Measurements from ENCODE around the gene CD63. TPM values are rescaled to one million over a fixed set of nuclear protein-coding genes. Genes with fewer than 3 reads are reported as not detected.

The CD63 gene
- total and polyA plus RNA-seq, 9 of the 15 experiments (the other 6 are each of a cell fraction or from before 2014, with no cell fraction given), result 313 to 735 (median 433) TPM

DNA sequence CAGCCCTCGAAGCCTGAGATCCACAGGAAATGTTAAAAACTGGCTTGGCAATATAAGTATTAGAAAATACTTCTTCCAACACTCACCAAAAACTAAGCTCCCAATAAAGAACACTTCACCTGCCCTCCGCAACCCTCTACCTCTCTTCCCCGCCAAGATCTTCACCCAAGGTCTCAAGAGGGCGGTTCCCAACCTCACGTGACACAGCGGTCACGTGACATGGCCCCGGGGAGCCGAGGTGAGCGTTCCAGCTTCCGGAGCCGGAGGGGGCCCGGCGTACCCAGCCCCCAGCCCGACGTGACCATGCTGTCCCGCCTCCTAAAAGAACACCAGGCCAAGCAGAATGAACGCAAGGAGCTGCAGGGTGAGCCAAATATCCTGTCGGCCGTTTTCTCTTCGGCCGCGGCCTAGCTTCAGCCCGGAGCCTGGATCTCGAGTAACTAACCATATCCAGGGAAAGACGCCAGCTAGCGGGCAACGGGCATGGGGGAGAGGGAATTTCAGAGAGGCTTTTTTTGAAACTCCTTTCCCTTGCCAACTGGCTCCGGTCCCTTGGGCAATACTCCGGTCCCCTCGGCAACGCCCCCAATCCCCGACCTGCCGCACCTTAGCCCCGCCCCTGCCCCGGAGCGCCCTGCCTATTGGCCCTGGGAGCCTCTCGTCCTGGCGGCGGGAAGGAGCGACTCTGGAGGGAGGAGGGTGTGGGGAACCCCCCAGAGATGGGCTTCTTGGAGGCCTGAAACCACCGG lies 12.8 kb downstream of the CD63 start, which contains the start of gene BLOC1S1 (continued):
- TF ChIP-seq, protein P1, sequence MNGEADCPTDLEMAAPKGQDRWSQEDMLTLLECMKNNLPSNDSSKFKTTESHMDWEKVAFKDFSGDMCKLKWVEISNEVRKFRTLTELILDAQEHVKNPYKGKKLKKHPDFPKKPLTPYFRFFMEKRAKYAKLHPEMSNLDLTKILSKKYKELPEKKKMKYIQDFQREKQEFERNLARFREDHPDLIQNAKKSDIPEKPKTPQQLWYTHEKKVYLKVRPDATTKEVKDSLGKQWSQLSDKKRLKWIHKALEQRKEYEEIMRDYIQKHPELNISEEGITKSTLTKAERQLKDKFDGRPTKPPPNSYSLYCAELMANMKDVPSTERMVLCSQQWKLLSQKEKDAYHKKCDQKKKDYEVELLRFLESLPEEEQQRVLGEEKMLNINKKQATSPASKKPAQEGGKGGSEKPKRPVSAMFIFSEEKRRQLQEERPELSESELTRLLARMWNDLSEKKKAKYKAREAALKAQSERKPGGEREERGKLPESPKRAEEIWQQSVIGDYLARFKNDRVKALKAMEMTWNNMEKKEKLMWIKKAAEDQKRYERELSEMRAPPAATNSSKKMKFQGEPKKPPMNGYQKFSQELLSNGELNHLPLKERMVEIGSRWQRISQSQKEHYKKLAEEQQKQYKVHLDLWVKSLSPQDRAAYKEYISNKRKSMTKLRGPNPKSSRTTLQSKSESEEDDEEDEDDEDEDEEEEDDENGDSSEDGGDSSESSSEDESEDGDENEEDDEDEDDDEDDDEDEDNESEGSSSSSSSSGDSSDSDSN (IDR thresholded peaks at IDR 0.05; ENCODE audit: borderline replicate concordance in 1 of 2, low read depth in 2 of 2, low read length in 2 of 2), result peak; percentile 85 to 94
- TF ChIP-seq LCOR (CRISPR knock-in tag; IDR thresholded peaks at IDR 0.05) (peak; percentile 77; the same call in 1 of the 2 replicates), SMC3 (conservative IDR thresholded peaks at IDR 0.05; ENCODE audit: insufficient read depth, low read depth, low read length) (no peak), ZC3H4 (CRISPR knock-in tag; IDR thresholded peaks at IDR 0.05; ENCODE audit: borderline replicate concordance) (no peak), HDAC6 (IDR thresholded peaks at IDR 0.05; ENCODE audit: low read depth, low read length) (no peak), MCM2 (IDR thresholded peaks at IDR 0.05; ENCODE audit: low read depth) (no peak), MCM5 (IDR thresholded peaks at IDR 0.05; ENCODE audit: low read depth) (no peak), ATF1 (CRISPR knock-in tag; IDR thresholded peaks at IDR 0.05) (no peak), ATF1 (tag; IDR thresholded peaks at IDR 0.05) (peak; percentile 76), TCF3 (CRISPR knock-in tag; IDR thresholded peaks at IDR 0.05) (no peak), CSDE1 (IDR thresholded peaks at IDR 0.05) (no peak), NEUROD1 (IDR thresholded peaks at IDR 0.05; ENCODE audit: borderline replicate concordance, low read depth, low read length, partially characterized antibody) (peak; percentile 36), ZNF668 (CRISPR knock-in tag; IDR thresholded peaks at IDR 0.05) (no peak), CHD2 (IDR thresholded peaks at IDR 0.05; ENCODE audit: low read depth, low read length) (no peak)
- TF ChIP-seq, protein P2, sequence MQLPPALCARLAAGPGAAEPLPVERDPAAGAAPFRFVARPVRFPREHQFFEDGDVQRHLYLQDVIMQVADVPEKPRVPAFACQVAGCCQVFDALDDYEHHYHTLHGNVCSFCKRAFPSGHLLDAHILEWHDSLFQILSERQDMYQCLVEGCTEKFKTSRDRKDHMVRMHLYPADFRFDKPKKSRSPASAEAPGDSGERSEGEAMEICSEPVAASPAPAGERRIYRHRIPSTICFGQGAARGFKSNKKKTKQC (CRISPR knock-in tag; IDR thresholded peaks at IDR 0.05), result peak; percentile 81
- TF ChIP-seq, protein P3, sequence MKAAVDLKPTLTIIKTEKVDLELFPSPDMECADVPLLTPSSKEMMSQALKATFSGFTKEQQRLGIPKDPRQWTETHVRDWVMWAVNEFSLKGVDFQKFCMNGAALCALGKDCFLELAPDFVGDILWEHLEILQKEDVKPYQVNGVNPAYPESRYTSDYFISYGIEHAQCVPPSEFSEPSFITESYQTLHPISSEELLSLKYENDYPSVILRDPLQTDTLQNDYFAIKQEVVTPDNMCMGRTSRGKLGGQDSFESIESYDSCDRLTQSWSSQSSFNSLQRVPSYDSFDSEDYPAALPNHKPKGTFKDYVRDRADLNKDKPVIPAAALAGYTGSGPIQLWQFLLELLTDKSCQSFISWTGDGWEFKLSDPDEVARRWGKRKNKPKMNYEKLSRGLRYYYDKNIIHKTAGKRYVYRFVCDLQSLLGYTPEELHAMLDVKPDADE (conservative IDR thresholded peaks at IDR 0.05; ENCODE audit: control insufficient read depth, low read depth, low read length), result peak; percentile 95
- TF ChIP-seq, protein P4, sequence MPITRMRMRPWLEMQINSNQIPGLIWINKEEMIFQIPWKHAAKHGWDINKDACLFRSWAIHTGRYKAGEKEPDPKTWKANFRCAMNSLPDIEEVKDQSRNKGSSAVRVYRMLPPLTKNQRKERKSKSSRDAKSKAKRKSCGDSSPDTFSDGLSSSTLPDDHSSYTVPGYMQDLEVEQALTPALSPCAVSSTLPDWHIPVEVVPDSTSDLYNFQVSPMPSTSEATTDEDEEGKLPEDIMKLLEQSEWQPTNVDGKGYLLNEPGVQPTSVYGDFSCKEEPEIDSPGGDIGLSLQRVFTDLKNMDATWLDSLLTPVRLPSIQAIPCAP (CRISPR knock-in tag; IDR thresholded peaks at IDR 0.05; ENCODE audit: borderline replicate concordance), result no peak
- TF ChIP-seq, protein P5, sequence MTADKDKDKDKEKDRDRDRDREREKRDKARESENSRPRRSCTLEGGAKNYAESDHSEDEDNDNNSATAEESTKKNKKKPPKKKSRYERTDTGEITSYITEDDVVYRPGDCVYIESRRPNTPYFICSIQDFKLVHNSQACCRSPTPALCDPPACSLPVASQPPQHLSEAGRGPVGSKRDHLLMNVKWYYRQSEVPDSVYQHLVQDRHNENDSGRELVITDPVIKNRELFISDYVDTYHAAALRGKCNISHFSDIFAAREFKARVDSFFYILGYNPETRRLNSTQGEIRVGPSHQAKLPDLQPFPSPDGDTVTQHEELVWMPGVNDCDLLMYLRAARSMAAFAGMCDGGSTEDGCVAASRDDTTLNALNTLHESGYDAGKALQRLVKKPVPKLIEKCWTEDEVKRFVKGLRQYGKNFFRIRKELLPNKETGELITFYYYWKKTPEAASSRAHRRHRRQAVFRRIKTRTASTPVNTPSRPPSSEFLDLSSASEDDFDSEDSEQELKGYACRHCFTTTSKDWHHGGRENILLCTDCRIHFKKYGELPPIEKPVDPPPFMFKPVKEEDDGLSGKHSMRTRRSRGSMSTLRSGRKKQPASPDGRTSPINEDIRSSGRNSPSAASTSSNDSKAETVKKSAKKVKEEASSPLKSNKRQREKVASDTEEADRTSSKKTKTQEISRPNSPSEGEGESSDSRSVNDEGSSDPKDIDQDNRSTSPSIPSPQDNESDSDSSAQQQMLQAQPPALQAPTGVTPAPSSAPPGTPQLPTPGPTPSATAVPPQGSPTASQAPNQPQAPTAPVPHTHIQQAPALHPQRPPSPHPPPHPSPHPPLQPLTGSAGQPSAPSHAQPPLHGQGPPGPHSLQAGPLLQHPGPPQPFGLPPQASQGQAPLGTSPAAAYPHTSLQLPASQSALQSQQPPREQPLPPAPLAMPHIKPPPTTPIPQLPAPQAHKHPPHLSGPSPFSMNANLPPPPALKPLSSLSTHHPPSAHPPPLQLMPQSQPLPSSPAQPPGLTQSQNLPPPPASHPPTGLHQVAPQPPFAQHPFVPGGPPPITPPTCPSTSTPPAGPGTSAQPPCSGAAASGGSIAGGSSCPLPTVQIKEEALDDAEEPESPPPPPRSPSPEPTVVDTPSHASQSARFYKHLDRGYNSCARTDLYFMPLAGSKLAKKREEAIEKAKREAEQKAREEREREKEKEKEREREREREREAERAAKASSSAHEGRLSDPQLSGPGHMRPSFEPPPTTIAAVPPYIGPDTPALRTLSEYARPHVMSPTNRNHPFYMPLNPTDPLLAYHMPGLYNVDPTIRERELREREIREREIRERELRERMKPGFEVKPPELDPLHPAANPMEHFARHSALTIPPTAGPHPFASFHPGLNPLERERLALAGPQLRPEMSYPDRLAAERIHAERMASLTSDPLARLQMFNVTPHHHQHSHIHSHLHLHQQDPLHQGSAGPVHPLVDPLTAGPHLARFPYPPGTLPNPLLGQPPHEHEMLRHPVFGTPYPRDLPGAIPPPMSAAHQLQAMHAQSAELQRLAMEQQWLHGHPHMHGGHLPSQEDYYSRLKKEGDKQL (CRISPR knock-in tag; IDR thresholded peaks at IDR 0.05; ENCODE audit: borderline replicate concordance), result no peak

All from K562 (cell line).